Hypothalamus (tissue), 51 donors: ENCODE data around the gene DLG2.
"Not testable (repeated sequence)": the region's sequence is repeated elsewhere in the genome, so short reads cannot be mapped to it uniquely, and the experiment has no call there.

ENCODE experiments used
- DNase-seq, 51 donors: peaks; one replicate each; lab custom pipeline; 2025; lab: John Stamatoyannopoulos, UW

The DLG2 gene

DNA sequence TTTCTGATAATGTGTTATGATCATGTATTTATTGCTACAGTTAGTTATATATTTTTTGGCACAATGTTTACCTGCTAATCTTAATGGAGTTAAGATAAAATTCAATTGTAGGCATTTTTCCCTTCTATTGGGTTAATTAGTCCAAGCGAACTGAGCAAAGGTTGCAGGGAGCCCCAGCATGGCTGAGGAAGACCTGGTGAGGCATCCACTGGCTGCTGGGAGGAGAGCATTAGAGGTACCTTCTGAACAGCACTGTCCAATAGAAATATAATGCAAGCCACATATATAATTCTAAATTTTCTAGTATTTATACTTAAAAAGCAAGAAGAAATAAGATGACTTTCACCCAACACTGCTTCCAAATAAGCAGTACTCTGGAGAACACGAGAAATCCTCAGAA, 19.9 kb upstream of the DLG2 start:
- DNase-seq, result no peak

DNA sequence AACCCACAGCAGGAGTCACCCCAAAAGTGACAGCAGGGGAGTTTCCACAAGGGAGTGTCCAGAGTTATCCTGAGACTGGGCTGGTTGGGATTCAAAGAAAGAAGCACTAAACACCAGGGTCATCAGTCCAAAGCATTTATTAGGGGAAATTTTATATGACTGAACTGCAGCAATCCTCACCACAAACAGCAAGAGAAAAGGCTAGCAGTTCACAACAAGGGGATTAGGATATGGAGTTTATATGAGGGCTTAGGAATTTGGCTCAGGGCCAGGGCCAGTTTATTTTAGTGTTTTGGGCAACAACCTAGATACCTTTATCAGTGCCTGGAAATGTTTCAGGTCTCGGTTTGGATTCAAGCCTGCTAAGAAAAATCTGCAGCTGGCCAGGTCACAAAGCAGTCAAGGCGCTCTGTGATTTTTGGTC, 16.1 kb upstream of the DLG2 start:
- DNase-seq, result no peak

DNA sequence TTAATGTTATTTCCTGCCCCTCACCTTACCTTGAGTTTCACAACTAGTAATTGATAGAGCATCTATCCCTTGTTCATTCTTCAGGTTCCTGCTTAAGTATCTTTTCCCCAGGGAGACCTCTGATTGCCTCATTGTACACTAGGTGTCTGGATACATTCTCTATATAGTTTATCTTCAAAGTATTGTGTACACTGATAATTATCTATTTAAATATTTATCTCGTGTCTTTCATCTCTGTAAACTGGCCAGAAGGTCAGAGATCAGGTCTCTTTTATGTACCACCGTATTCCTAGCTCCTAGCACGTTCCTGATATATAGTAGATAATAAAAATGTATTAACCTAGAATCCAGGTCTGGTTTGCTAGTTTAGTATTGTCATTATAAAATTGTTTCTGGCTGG, 7.6 kb upstream of the DLG2 start:
- DNase-seq, result no peak

DNA sequence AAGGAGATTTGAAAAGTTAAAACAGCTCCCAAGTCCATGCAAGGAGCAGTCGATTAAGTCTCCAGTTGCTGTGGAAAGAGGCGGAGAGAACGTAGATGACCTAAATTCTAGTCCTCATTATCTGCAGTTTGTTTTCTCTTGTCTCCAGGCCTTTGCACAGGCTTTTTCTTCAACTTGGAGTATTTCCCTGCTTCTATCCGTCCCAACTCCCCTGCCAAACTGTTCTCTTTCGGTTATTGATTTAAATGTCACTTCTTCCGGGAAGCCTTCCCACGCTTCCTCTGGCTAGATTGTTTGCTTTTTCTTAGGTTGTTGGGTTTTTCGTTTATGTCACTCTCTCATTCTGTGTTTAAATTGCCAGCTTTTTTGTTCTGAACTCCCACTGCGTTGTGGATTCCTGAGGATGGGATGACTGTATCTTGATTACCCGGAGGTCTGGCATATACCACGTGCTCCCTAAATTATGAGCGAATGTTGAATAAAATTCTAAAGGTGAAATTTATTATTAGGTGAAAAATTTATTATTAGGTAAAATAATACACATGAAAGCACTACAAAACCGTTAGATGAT, 1.7 kb upstream of the DLG2 start:
- DNase-seq, result peak in 1 of 51 donors; percentile 36

DNA sequence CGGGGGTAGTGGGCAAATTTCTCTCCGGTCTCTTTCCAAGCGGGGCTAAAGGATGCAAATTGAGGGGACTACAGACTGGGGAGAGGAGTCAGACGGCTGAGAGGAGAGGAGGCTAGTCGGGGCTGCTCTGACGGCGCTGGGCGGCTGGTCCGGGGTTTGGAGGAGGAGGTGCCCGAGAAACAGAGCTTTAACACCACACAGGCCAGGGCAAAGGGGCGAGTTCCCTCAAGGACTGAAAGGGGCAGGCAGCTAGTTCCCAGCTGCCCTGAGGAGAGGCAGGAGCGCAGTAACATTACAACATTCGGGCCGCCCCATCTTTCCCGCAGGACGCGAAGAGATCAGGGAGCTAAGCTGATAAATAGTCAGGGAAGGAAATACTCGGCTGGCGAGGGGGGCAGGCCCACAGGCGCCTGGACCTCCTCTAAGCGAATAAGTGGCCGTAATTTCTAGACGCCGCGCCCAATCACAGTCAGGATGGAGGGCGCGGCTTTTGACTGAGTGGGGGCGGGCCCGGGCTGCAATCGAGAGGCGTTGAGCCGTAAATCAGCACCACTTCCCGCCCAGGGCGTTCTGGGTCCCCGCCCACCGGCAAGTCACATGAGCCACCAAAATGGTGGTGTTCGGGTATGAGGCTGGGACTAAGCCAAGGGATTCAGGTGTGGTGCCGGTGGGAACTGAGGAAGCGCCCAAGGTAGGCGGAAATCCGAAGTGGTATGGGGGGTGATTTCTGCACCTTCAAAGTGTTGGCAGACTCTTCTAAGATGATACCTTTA, 1.0 kb upstream of the DLG2 start, which contains the start of gene TMEM126B:
Gene TMEM126B (plus strand): TSS at position 596 of the 773 bp plus-strand sequence. CDS start 15 bp downstream, at position 611.
- DNase-seq, result peak; percentile 74 to 99 (median 97)

DNA sequence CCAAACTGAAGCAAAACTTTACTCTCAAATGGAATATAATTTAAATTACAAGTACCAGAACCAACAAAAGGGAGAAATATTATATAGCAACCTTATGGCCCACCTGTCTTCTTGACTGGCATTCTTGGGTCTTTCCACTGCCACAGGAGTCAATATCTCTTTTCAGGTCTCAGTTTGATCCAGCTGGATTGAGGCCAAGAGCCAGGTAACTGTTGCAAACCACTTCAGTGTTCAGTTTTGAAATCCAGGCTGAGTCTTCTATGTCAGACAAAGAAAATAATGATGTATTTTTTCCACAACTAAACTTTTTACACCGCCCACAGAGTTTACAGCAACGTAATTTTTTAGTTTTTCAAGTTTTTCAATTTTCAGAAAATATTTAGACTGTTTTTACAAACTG, 648 bp downstream of the DLG2 start:
- DNase-seq, result no peak

DNA sequence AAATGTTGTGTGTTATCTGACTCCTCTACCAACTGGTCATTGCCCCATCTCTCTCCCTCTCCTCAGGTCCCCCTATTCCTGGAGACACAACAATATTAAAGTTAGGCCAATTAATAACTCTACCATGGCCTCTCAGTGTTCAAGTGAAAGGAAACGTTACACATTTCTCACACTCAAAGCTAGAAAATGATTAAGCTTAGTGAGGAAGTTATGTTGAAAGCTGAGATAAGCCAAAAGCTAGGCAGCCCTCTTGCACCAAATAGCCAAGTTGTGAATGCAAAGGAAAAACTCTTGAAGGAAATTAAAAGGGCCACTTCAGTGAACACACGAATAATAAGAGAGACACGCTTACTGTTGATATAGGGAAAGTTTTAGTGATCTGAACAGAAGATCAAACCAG, 6.9 kb downstream of the DLG2 start:
- no peak for DNase-seq

DNA sequence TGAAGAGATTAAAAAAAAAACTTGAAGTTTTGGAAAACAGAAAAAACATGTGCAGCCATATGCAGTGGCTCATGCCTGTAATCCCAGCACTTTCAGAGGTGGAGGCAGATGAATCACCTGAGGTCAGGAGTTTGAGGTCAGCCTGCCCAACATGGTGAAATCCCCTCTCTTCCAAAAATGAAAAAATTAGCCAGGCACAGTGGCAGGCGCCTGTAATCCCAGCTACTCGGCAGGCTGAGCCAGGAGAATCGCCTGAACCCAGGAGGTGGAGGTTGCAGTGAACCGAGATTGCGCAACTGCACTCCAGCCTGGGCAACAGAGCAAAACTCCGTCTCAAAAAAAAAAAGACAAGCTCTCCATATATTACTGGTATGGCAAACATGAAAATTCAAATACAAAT, 7.6 kb downstream of the DLG2 start:
- DNase-seq, result no peak

DNA sequence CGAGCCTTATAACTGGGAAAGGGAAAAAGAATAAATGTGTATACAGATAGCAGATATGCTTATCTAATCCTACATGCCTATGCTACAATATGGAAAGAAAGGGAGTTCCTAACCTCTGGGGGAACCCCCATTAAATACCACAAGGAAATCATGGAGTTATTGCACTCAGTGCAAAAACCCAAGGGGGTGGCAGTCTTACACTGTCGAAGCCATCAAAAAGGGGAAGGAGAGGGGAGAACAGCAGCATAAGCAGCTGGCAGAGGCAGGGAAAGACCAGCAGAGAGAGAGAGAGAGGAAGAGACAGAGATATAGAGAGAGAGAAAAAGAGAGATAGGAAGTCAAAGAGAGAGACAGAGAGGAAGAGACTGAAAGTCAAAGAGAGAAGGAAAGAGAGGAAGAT, 15.5 kb downstream of the DLG2 start:
- DNase-seq, result not testable (repeated sequence)

DNA sequence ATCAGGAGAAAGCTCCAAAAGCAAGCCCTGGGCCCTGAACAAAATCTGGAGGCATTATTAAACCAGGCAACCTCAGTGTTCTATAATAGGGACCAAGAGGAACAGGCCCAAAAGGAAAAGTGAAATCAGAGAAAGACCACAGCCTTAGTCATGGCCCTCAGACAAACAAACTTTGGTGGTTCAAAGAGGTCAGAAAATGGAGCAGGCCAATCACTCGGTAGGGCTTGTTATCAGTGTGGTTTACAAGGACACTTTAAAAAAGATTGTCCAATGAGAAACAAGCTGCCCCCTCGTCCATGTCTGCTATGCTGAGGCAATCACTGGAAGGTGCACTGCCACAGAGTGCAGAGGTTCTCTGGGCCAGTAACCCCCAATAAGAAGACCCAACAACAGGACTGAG, 17.9 kb downstream of the DLG2 start:
- not testable (repeated sequence) for DNase-seq

DNA sequence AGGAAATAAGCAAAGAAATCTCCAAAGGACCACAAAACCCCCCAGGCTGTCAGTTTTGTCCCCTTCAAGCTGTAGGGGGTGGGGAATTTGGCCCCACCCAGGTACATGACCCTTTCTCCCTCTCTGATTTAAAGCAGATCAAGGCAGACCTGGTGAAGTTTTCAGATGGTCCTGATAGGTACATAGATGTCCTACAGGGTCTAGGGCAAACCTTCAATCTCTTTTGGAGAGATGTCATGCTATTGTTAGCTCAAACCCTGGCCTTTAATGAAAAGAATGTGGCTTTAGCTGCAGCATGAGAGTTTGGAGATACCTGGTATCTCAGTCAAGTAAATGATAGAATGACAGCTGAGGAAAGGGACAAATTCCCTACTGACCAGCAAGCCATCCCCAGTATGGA, 18.5 kb downstream of the DLG2 start:
- DNase-seq, result not testable (repeated sequence)

DNA sequence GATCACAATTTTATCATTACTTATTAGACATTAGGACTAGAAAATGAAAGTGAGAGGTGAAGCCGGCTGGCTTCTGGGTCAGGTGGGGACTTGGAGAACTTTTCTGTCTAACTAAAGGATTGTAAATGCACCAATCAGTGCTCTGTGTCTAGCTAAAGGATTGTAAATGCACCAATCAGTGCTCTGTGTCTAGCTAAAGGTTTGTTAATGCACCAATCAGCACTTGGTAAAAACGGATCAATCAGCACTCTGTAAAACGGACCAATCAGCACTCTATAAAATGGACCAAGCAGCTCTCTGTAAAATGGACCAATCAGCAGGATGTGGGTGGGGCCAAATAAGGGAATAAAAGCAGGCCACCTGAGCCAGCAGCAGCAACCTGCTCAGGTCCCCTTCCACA, 20.9 kb downstream of the DLG2 start:
- not testable (repeated sequence) for DNase-seq

DNA sequence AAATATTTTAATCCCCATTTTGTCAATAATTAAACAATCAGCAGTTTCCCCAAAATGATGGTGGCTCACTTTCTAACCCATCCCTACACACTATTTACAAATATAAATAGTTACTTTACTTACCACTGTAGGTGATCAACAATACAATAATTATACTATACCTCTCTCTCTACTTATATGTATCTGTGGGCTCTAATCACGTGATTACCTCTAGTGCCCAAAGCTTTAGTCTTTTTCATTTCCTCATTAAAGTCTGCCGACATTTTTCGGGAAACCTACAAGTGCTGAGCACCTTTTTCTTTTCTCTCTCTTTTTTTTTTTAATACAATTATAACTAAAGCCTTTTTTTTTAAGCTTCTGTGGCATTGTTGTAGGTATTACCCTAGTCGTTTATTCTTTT, 23.9 kb downstream of the DLG2 start:
- DNase-seq, result no peak

DNA sequence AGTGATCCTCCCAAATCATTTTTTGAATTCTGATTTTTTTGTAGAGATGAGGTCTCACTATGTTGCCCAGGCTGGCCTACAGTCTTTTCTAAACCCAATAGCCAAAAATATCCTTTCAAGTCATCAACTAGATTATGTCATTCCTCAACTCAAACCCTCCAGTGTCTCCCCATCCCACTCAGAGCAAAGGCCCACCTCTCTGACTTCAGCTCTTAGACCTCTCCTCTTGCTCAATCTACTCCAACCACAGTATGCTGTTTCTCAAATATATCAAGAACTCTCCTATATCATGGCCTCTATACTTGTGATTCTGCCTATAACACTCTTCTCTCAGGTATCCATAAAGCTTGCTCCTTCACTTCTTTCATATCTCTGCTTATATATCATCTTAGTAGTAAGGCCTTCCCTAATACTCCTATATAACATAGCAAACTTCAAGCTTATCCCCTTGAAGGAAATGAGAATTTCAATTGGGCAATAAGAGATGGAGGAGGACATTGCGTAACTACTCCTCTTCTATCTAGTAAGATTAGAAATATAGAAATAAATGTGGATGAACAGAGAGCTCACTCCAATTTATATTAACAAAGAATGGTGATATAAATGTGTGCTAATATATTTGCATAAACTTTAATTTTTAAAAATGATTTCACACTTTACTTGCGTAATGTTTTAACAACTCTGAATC, 24.5 kb downstream of the DLG2 start:
- no peak for DNase-seq

DNA sequence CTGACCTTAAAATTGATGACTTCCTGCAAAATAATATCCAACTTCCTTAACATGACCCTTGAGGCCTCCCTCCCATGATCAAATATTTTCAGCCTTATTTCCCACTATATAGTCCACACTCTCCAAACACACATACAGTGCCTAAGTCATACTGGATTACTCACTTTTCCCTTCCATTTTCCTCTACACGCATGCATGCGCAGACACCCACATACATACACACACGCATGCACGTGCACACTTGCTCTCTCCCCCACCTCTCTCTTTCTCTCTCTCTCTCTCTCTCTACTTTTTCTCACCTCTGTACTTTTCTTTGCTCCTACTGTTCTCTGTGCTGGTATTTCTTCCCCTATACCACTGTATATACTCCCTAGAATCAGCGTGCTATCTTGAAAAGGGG, 28.1 kb downstream of the DLG2 start:
- DNase-seq, result no peak

DNA sequence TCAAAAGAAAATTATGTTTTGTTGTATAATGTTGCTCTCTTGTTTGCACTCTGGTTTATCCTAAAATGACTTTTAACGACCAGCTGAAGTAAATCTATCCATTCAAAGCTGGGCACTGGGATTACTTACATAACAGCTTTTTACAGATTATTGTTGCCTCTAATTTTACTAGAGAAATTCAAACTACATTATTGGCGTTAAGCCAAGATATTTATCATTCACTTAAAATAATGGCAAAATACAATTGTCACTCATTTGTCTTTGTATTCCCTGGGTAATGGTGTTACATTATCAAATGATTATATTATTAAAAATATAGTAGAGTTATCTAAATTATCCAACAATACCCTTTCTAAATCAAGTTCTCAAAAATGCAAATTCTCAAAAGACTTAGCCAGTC, 30.3 kb downstream of the DLG2 start:
- no peak for DNase-seq

DNA sequence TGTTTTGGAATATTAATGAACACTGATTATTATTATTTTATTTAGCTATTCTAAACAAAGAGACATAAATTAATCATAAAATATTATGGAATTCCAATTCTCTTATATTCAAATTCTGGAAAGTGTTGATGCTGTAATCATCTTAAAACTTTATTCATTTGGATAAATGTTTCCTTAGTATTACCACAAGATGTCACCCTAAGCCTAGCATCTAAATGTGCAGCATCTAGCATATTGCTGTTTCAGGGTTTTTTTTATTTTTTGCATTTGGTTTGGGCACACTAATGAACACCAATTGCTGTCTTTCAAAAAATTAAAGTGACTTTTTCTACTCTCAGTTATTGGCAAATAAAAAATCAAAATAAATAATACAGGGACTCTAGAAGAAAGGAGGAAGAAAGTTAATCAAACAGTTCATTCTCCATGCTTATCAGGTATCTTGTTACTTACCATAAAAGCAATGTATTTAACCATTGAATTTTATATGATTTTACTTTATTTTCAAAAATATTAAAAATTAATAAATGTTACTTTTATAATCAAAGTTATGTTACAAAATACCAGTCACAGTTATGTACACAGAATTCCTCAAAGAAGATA, 31.8 kb downstream of the DLG2 start:
- peak in 1 of 51 donors; percentile 37 for DNase-seq

DNA sequence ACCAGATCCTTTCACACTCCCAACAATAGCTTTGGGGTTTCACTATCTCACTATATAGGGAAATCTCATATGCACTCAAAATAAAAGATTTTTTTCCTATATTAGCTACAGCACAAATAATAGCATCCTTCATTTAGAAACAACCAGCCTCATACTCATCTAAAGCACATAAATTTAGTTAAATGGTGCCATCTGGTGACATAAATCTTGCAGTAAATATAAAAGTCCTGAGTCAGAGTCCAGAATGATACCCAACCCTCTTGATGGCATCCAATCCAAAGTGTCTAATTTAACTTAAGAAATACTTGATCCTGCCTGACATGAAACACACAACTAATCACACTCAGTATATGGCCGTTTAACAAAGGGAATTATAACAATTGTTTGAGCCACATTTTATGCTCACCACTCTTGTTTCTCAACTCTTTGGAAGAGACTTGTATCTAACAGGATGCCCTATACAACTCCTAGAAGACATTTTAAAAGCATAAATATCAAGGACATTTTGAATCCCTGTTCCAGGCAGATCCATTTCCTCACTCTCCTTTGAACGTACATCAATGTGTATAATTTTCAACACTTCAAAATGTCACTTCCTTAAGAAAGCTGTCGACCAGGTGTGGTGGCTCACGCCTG, 36.2 kb downstream of the DLG2 start:
- DNase-seq, result peak in 1 of 51 donors; percentile 5

DNA sequence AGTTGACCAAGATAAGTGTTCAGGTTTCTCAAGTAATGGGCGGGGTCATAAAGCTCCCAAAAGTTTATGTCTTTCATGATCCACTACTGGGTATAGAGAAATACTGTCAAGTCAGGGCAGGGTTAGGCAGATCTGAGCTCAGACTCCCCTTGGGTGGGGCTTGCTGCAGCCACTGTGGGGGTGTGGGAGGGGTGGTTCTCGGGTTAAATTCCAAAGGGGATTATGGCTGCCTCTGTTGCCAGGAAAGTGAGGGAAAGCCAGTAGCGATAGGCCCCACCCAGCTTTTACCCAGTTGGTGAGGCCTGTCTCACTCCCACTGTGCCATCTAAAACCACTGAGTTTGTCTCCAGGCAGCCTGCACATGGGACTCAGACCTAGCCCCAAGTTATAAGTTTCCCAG, 37.8 kb downstream of the DLG2 start:
- DNase-seq, result no peak

DNA sequence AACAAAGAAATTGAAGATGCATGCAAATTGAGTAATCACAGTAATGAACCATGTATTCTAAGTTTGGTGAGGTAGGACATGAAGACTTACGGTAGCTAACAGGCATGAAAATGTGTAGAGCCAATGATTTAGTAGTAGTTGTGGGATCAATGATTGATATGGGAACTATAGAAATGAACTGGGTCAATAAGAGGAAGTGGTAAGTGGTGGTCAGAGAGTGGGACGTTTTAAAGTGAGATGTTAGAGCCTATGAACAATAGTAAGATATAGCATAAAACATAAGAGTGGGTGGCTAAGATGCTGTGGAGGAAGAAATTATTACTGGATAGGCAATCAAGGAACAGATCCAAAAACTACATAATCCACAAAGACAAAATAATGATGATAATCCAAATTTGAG, 45.0 kb downstream of the DLG2 start:
- DNase-seq, result no peak

DNA sequence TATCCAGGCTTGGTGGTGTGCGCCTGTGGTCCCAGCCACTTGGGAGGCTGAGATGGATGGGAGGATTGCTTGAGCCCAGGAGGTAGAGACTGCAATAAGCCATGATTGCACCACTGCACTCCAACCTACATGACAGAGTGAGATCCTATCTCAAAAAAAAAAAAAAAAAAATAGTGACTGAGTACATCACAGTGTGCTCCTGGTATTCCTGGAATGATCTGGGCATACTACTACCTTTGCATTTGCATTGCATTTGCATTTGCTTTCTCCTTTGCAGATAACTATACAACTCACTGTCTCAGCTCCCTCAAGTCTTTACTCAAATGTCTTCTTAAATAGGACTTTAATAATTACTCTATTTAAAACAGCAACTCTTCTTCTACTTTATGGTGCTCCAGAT, 51.8 kb downstream of the DLG2 start:
- no peak for DNase-seq
